Cardiac fibroblast (primary cell): ENCODE data around the gene TMEM235.

ENCODE experiments used
- DNase-seq, 2 donors: peaks; one replicate each; pipeline versions ENCODE4 v3.0.0 to v3.0.0-alpha.2; 2010; ENCODE audit warnings: low read depth in 2 of 2
- H3K4me3 ChIP-seq, 2 donors: replicated peaks in 1 of 2; 1 replicate in 1 of 2; 2 replicates in 1 of 2; pipeline ENCODE4 v1.5.1; 2011; ENCODE audit warnings: low read depth in 2 of 2, low read length in 2 of 2, mild to moderate bottlenecking in 2 of 2, moderate library complexity in 1 of 2
- TF ChIP-seq, protein P1 (sequence below): IDR thresholded peaks from one replicate; pipeline ENCODE4 v1.5.1; 2011; ENCODE audit warnings: low read depth, mild to moderate bottlenecking, low read length, inconsistent platforms

TMEM235 gene

DNA sequence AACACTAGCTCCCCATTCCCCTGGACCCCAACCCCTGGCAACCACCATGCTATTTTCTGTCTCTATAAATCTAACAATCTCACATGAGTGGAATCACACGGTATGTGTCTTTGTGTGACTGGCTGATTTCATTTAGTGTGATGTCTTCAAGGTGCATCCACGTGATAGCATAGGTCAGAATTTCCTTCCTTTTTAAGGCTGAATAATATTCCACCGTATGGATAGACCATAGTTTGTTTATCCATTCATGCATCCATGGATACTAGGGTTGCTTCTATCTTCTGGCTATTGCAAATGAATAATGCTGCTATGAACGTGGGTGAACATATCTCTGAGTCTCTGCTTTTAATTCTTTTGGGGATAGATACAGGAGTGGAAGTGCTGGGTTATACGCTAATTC is 43.9 kb downstream of the TMEM235 start:
- DNase-seq, result no peak
- no peak overlapping the region for H3K4me3 ChIP-seq
- TF ChIP-seq, protein P1, sequence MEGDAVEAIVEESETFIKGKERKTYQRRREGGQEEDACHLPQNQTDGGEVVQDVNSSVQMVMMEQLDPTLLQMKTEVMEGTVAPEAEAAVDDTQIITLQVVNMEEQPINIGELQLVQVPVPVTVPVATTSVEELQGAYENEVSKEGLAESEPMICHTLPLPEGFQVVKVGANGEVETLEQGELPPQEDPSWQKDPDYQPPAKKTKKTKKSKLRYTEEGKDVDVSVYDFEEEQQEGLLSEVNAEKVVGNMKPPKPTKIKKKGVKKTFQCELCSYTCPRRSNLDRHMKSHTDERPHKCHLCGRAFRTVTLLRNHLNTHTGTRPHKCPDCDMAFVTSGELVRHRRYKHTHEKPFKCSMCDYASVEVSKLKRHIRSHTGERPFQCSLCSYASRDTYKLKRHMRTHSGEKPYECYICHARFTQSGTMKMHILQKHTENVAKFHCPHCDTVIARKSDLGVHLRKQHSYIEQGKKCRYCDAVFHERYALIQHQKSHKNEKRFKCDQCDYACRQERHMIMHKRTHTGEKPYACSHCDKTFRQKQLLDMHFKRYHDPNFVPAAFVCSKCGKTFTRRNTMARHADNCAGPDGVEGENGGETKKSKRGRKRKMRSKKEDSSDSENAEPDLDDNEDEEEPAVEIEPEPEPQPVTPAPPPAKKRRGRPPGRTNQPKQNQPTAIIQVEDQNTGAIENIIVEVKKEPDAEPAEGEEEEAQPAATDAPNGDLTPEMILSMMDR, result no peak

- DNase-seq, result no peak
These were observed 44.9 kb downstream of the TMEM235 start for GRCh38 chr17:78276098-78276887.

DNA sequence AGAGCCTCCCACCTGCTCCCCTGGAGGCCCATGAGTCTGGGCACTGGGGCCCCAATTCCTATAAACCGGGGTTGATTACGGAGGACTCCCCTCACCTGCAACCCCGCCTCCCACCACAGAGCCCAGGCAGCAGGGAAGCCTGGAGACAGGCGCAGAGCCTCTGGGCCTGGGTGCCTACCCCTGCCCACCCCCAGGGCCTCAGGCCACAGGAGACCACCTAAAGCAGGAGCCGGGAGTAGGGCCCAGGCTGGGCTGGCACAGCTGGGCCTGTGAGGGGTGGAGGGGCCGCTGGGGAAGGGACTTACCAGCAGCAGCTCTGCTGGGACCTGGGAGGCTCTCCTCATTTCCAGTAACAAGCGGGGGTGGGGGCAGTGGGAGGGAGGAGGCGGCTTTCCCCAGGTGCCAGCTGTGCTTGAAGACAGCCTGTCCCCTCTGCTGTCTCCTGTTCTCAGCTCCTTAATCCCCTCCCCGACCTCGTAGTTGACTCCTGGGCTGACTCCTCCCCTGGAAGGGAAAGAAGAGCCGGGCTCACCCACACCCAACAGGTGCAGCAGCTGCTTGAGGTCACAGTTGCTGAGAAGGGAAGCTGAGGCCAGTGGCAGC is 46.8 kb downstream of the TMEM235 start:
- DNase-seq, result no peak
- no peak overlapping the region for H3K4me3 ChIP-seq
- TF ChIP-seq, protein P1, result no peak

More at GRCh38 chr17:78276098-78276887, 44.9 kb downstream of the TMEM235 start:
- TF ChIP-seq, protein P1, result no peak
- H3K4me3 ChIP-seq, result no peak overlapping the region

- TF ChIP-seq, protein P1, result no peak
- H3K4me3 ChIP-seq, result no peak overlapping the region
- no peak for DNase-seq
These were observed 48.0 kb downstream of the TMEM235 start for GRCh38 chr17:78279360-78279990.

- TF ChIP-seq, protein P1, result no peak
- DNase-seq, result no peak
- no peak overlapping the region for H3K4me3 ChIP-seq
These were observed 49.9 kb downstream of the TMEM235 start for GRCh38 chr17:78281249-78281845.

- peak; percentile 52 to 78 for DNase-seq
- TF ChIP-seq, protein P1, result no peak
- no peak overlapping the region for H3K4me3 ChIP-seq
These were observed 52.7 kb downstream of the TMEM235 start for GRCh38 chr17:78284146-78284545.
